ENCODE measurements around the gene MLF2. TPM values are rescaled to one million over a fixed set of nuclear protein-coding genes. Genes with fewer than 3 reads are reported as not detected.
A peak's percentile ranks its signal among the peaks of the same experiment; 100 is the strongest.

The MLF2 gene
- total RNA-seq, 1 donor from 2014 or later, result 153 TPM

GRCh38 chr12:6779708-6780432 lies 26.9 kb upstream of the MLF2 start:
- intact Hi-C loops (cut with DNase I), result loop anchor here (2.0 to 5.0 kb wide), 2 partner anchors 27 to 43 kb away; partner anchors contain the start of gene MLF2
- no peak for ATAC-seq (ENCODE audit: poor library complexity)
- no peak for DNase-seq

- intact Hi-C loops (cut with DNase I), result loop anchor here (2.0 to 5.0 kb wide), 2 partner anchors 26 to 42 kb away; partner anchors contain the start of gene MLF2
- ATAC-seq (ENCODE audit: poor library complexity) (peak; percentile 98), DNase-seq (peak; percentile 96)
These were observed 25.9 kb upstream of the MLF2 start for GRCh38 chr12:6778574-6779550.

GRCh38 chr12:6778217-6778573 lies 25.3 kb upstream of the MLF2 start:
- ATAC-seq (ENCODE audit: poor library complexity), result peak; percentile 67
- no peak for DNase-seq
- intact Hi-C loops (cut with DNase I), result loop anchor here (2.0 to 5.0 kb wide), 2 partner anchors 25 to 41 kb away; partner anchors contain the start of gene MLF2

- DNase-seq (no peak), ATAC-seq (ENCODE audit: poor library complexity) (no peak)
- intact Hi-C loops (cut with DNase I), result loop anchor here (5.0 kb wide), 1 partner anchor 40 kb away; no protein-coding TSS in a partner anchor
These were observed 24.4 kb upstream of the MLF2 start for GRCh38 chr12:6777386-6777785.

GRCh38 chr12:6775185-6776174 lies 22.5 kb upstream of the MLF2 start:
- no peak for DNase-seq
- no peak for ATAC-seq (ENCODE audit: poor library complexity)
- intact Hi-C loops (cut with DNase I), result loop anchor here (5.0 kb wide), 1 partner anchor 38 kb away; no protein-coding TSS in a partner anchor

DNA sequence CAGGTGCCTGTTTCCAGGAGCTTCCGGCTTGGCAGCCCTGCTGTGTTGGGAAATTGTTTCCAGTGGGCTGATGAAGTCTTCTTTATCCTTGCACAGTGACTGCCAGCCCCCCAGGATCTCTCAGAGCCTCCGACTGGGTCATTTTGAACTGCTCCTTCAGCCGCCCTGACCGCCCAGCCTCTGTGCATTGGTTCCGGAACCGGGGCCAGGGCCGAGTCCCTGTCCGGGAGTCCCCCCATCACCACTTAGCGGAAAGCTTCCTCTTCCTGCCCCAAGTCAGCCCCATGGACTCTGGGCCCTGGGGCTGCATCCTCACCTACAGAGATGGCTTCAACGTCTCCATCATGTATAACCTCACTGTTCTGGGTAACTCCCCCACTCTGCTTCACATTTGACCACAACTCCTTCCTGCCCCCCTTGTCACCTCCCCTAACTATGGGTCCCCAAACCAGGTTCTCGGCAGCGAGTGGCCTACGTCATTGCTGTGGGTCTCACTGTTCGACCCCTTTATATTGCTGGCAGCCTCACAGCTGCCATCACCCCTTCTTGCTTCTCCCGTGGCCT lies 21.6 kb upstream of the MLF2 start:
- intact Hi-C loops (cut with DNase I), result loop anchor here (5.0 kb wide), 1 partner anchor 37 kb away; no protein-coding TSS in a partner anchor
- DNase-seq, result no peak
- ATAC-seq (ENCODE audit: poor library complexity), result no peak

- DNase-seq (no peak), ATAC-seq (ENCODE audit: poor library complexity) (no peak)
- intact Hi-C loops (cut with DNase I), result no loop called here
These were observed 20.8 kb upstream of the MLF2 start for GRCh38 chr12:6773590-6774351.

DNA sequence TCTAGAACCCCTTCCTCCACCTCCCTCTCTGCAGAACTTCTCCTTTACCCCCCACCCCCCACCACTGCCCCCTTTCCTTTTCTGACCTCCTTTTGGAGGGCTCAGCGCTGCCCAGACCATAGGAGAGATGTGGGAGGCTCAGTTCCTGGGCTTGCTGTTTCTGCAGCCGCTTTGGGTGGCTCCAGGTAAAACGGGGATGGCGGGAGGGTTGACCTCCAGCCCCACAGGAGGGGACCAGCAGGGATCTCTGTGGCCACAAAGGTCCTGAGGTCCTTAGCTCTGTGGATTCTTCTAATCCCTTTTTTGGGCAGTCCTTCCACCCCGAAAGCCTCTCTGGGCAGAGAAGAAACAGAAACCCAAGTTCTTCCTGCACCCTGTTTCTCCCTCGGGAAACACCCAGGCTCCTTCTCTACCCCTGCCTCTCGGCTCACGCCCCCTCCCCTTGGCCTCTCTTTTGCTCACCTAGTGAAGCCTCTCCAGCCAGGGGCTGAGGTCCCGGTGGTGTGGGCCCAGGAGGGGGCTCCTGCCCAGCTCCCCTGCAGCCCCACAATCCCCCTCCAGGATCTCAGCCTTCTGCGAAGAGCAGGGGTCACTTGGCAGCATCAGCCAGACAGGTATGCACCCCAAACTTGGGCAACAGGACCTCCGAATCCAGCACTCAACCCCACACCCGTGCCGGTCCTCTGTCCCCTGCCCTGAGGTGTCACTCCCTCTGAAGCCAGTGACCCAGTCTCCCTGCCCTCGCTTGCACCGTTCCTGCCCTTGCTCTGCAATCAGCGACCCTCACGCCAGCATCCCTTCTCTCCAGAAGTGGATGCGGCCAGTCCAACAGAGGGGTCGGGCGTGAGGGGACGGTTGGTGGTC lies 20.0 kb upstream of the MLF2 start:
- DNase-seq, result no peak
- intact Hi-C loops (cut with DNase I), result no loop called here

DNA sequence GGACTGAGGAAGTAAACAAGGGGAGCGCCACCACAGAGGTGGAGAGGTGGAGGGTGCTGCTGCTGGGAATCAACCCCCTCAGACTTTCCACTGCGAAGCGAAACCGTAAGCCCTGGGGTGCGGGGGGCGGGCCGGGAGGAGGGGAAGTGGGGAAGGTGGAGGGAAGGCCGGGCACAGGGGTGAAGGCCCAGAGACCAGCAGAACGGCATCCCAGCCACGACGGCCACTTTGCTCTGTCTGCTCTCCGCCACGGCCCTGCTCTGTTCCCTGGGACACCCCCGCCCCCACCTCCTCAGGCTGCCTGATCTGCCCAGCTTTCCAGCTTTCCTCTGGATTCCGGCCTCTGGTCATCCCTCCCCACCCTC lies 19.4 kb upstream of the MLF2 start, which contains the start of gene LAG3:
Gene LAG3 (plus strand): TSS at position 190 of the 365 bp plus-strand sequence. CDS start 333 bp downstream, outside the sequence.
- ATAC-seq (ENCODE audit: poor library complexity) (peak; percentile 10), DNase-seq (no peak)
- intact Hi-C loops (cut with DNase I), result no loop called here

More for the DNA sequence above, 20.0 kb upstream of the MLF2 start:
- ATAC-seq (ENCODE audit: poor library complexity), result no peak

DNA sequence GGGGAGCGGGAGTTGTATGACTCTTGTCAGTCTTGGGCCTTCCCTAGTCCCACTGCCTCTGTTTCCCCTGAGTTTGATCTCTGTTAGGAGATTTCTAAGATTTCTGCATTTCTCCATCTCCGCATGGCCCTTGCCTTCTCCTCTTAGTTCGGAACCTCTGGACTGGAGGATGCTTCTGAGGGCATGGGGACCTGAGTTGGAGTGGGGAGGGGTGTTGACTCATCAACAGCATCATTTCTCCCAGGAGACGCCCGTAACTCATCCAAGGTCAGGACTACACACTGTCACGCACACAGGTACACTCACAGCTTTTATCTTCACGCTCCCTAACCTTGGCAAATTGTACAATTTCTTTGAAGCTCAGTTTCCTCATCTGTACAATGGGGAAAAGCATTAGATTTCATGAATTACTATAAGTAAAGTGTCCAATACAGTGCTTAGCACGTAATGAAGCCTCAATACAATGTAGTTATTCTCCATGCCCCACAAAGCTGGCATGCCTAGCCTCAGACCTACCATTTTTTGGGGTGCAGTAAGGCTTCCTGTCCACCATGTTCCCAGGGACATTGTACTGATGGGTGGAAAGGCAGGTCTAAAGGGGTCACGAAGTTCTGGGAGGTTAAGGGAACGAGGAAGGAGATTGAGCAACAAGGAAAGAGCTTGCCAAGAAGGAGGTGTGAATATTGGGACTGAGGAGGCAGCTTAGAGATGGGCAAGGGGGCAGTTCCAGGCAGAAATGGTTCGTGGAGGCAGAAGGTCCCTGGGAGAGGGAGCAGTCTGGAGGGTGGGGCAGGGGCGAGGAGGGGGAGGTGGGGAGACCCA lies 18.8 kb upstream of the MLF2 start:
- intact Hi-C loops (cut with DNase I), result no loop called here
- ATAC-seq (ENCODE audit: poor library complexity), result peak; percentile 17
- no peak for DNase-seq

DNA sequence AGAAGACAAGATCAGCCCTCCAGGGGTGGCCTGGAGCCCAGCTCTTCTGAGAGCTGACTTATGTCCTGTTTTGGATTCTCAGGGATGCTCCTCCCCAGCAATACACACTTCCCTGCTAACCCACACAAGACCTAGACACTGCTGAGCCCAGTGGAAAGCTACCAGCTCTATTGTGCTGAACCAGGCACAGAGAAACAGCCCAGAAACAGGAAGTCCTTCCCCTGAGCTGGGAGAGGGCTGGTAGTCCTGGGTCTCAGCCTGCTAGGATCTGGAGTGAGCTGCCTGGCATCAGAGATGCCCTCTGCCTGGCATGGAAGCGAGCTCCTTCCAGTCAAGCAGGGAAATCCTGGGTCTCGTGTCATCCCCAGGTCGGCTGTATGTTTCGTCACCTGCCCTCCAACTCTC lies 18.2 kb upstream of the MLF2 start:
- intact Hi-C loops (cut with DNase I), result no loop called here
- DNase-seq (no peak), ATAC-seq (ENCODE audit: poor library complexity) (no peak)

DNA sequence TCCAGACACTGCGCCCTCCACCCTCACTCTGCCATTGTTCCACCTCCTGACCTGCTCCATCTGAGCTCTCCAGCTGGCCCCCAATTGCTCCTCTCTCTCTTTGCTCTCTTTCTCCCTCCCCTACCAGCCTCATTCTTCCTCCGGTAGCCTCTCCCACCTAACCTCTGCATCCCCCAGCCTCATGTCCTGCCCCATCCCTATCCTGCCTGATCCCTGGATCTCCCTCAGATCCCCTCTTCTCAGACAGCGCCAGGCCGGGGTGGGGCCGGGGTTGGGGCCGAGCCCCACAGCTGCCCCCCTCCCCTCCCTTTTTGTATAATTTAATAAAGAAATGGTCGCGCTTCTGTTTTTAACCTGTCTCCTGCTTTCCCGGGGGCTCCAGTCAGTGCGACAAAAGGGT lies 17.7 kb upstream of the MLF2 start:
- intact Hi-C loops (cut with DNase I), result no loop called here
- ATAC-seq (ENCODE audit: poor library complexity), result no peak
- DNase-seq, result no peak

DNA sequence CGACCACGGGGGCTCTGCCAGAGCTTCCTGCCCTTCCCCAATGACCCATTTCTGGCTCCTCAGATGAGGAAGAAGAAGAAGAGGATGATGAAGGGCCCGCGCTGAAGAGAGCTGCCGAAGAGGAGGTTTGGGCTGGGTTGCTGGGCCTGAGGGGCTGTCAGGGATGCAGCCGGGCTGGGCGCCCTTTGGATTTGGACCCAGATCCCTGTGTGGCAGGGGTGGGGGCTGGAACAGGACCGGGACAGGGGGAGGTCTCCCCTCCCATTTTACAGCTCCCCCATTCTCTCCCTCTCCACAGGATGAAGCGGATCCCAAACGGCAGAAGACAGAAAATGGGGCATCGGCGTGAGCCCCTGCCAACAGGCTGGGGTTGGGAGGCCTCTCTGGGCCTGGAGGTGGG lies 17.2 kb upstream of the MLF2 start:
- intact Hi-C loops (cut with DNase I), result no loop called here
- ATAC-seq (ENCODE audit: poor library complexity) (no peak), DNase-seq (no peak)

GRCh38 chr12:6769666-6770065 lies 16.7 kb upstream of the MLF2 start:
- DNase-seq (no peak), ATAC-seq (ENCODE audit: poor library complexity) (no peak)
- intact Hi-C loops (cut with DNase I), result no loop called here

- intact Hi-C loops (cut with DNase I), result no loop called here
- ATAC-seq (ENCODE audit: poor library complexity), result no peak
- DNase-seq, result peak; percentile 75
These were observed 16.0 kb upstream of the MLF2 start for GRCh38 chr12:6768990-6769389.
